ENCODE measurements around the gene DHH. TPM values are rescaled to one million over a fixed set of nuclear protein-coding genes. Genes with fewer than 3 reads are reported as not detected.
A peak's percentile ranks its signal among the peaks of the same experiment; 100 is the strongest.

The DHH gene
- total RNA-seq, 1 experiment from 2014 or later = not detected

GRCh38 chr12:49109641-49110463, 15.3 kb upstream of the DHH start:
- no peak for DNase-seq (ENCODE audit: low read depth)

GRCh38 chr12:49108958-49109404, 14.4 kb upstream of the DHH start:
- DNase-seq (ENCODE audit: low read depth) = no peak

GRCh38 chr12:49105504-49106084, 11.0 kb upstream of the DHH start:
- peak; percentile 86 for DNase-seq (ENCODE audit: low read depth)

GRCh38 chr12:49104822-49105221, 10.2 kb upstream of the DHH start:
- DNase-seq (ENCODE audit: low read depth) = no peak

- DNase-seq (ENCODE audit: low read depth) = no peak
Measured at GRCh38 chr12:49100380-49100779, 5.8 kb upstream of the DHH start.

GRCh38 chr12:49098703-49099102, 4.1 kb upstream of the DHH start:
- no peak for DNase-seq (ENCODE audit: low read depth)

- peak; percentile 54 for DNase-seq (ENCODE audit: low read depth)
Measured at GRCh38 chr12:49098035-49098451, 3.4 kb upstream of the DHH start.

GRCh38 chr12:49097381-49097780, 2.8 kb upstream of the DHH start:
- no peak for DNase-seq (ENCODE audit: low read depth)

GRCh38 chr12:49094975-49095365, 369 bp upstream of the DHH start:
- no peak for DNase-seq (ENCODE audit: low read depth)

- no peak for DNase-seq (ENCODE audit: low read depth)
Measured at GRCh38 chr12:49093792-49094159, 825 bp downstream of the DHH start.

- DNase-seq (ENCODE audit: low read depth) = no peak
Measured at GRCh38 chr12:49092816-49093406, 1.7 kb downstream of the DHH start.

GRCh38 chr12:49092086-49092815, 2.4 kb downstream of the DHH start:
- peak; percentile 69 for DNase-seq (ENCODE audit: low read depth)

- no peak for DNase-seq (ENCODE audit: low read depth)
Measured at GRCh38 chr12:49091836-49092085, 2.8 kb downstream of the DHH start.

- no peak for DNase-seq (ENCODE audit: low read depth)
Measured at GRCh38 chr12:49091056-49091835, 3.4 kb downstream of the DHH start.

- peak; percentile 41 for DNase-seq (ENCODE audit: low read depth)
Measured at GRCh38 chr12:49089821-49090773, 4.5 kb downstream of the DHH start.

- DNase-seq (ENCODE audit: low read depth) = no peak
Measured at GRCh38 chr12:49088932-49089330, 5.7 kb downstream of the DHH start.

GRCh38 chr12:49088150-49088931, 6.3 kb downstream of the DHH start:
- DNase-seq (ENCODE audit: low read depth) = peak; percentile 96

- DNase-seq (ENCODE audit: low read depth) = no peak
Measured at GRCh38 chr12:49086116-49086515, 8.5 kb downstream of the DHH start.

- no peak for DNase-seq (ENCODE audit: low read depth)
Measured at GRCh38 chr12:49084438-49084837, 10.2 kb downstream of the DHH start.

GRCh38 chr12:49079793-49080192, 14.8 kb downstream of the DHH start:
- DNase-seq (ENCODE audit: low read depth) = no peak

All from Daoy (cell line).